Epidermal melanocyte (primary cell): ENCODE measurements around the gene SQOR.

Experiments used
- DNase-seq: peaks from one replicate; pipeline ENCODE4 v3.0.0; 2011; ENCODE audit warnings: low spot score; ENCODE audit not compliant: insufficient read length

SQOR gene

GRCh38 chr15:45705510-45706473 is 71.0 kb downstream of the SQOR start:
- no peak for DNase-seq

- no peak for DNase-seq
These were observed 75.8 kb downstream of the SQOR start for GRCh38 chr15:45710657-45711056.

- DNase-seq = no peak
These were observed 80.0 kb downstream of the SQOR start for GRCh38 chr15:45714590-45715488.

DNA sequence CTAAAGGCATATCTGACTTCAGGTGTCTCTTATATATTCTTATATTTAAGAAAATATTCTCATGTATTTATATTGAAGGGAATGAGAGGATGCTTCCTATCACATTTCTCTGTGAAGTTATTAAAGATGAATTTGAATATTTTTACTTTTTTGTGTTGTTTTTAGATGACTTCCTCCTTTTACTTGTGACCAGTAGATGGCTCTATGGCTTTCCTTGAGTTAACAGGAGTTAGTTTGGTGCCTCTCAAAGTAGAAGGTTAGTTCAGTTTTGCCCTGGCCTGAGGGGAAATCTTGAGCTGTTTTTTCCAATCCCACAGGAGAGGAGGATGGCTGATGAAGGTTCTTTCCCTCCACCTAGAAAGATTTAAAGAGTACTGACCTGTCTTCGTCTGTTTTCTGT is 80.7 kb downstream of the SQOR start:
- no peak for DNase-seq

GRCh38 chr15:45719490-45719889 is 84.7 kb downstream of the SQOR start:
- DNase-seq = no peak

GRCh38 chr15:45720183-45720582 is 85.4 kb downstream of the SQOR start:
- DNase-seq = no peak

- DNase-seq = no peak
These were observed 93.8 kb downstream of the SQOR start for GRCh38 chr15:45728641-45729040.

GRCh38 chr15:45729141-45729540 is 94.3 kb downstream of the SQOR start:
- DNase-seq = no peak

- no peak for DNase-seq
These were observed 96.5 kb downstream of the SQOR start for GRCh38 chr15:45731343-45731742.

DNA sequence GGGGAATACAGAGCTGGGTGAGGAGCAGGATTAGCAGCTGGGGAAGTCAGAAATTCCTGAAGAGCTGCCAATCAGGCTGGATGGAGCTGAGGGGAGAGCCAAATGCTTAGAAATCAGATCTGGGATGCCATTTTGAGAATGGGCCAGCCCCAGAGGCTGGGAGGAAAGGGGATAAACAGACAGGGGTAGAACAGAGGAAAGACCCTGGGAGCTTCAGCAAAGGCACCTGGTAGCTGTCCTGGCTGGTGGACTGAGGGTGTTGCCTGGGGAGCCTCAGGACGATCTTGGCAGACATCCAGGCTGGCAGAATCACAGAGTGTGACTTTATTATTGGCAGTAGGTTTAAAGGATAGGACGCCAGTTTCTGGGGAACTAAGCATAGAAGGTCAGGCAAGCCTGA is 97.8 kb downstream of the SQOR start:
- DNase-seq = no peak

DNA sequence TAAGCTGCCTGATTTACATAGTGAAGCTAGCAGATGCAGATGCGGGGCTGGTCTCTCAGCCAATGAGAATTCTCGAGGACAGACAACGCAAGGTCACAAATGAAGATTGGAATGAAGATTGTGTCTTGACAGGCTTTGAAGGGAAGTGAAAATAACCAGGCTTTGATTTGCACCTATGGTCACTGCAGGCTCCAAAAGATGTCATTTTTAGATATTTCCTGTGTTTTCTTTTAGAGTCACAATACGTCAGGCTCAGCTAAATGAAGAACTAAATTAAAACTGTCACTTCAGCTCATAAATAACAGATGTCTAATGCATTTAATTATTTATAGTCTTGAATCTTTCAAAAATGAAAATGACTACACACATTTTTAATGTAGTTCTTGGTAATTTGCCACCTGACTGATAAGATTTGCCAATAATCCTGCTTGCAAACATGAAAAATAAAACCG is 99.5 kb downstream of the SQOR start:
- no peak for DNase-seq
